Prostate gland (tissue), 2 donors: ENCODE results near the gene ASIC4.

Source experiments
- POLR2AphosphoS5 ChIP-seq: sonication (generic); formaldehyde crosslinking; IDR thresholded peaks from one replicate; pipeline ENCODE4 v1.6.1; 2017; ENCODE audit warnings: antibody characterized with exemption
- TF ChIP-seq, protein P1 (sequence below), 4 experiments: fragments of 200-600 bp in 2 of 4; fragments of 450-650 bp in 2 of 4; sonication (generic) in 2 of 4; IDR thresholded peaks; 1 replicate in 3 of 4; 2 replicates in 1 of 4; pipeline ENCODE4 v1.5.1; 2016 to 2019; ENCODE audit warnings: antibody characterized with exemption in 4 of 4, mild to moderate bottlenecking in 2 of 4, moderate library complexity in 2 of 4

DNA sequence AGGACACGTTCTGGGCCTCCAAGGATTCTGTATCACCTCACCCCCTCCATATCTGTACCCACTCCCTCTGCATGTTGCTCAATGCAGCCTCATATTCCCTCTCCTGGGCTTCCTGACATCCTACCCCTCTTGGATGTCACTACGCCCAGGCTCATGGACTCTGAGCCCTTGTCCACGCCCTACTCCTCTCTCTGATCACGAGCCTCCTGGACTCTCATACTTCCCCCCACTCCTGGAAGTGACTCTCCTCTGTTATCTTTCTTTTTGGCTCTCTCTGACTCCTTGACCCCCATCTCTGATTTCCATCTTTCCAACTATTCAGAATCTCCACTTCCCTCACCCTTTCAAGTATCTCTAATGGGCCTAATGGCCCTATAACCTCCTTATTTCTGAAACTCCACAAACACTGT is 31.7 kb downstream of the ASIC4 start:
- no peak for TF ChIP-seq POLR2AphosphoS5
- TF ChIP-seq, protein P1, sequence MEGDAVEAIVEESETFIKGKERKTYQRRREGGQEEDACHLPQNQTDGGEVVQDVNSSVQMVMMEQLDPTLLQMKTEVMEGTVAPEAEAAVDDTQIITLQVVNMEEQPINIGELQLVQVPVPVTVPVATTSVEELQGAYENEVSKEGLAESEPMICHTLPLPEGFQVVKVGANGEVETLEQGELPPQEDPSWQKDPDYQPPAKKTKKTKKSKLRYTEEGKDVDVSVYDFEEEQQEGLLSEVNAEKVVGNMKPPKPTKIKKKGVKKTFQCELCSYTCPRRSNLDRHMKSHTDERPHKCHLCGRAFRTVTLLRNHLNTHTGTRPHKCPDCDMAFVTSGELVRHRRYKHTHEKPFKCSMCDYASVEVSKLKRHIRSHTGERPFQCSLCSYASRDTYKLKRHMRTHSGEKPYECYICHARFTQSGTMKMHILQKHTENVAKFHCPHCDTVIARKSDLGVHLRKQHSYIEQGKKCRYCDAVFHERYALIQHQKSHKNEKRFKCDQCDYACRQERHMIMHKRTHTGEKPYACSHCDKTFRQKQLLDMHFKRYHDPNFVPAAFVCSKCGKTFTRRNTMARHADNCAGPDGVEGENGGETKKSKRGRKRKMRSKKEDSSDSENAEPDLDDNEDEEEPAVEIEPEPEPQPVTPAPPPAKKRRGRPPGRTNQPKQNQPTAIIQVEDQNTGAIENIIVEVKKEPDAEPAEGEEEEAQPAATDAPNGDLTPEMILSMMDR (IDR thresholded peaks at IDR 0.05) = no peak
